GM23338 (cell line): ENCODE measurements around the gene IRGC. TPM values are rescaled to one million over a fixed set of nuclear protein-coding genes. Genes with fewer than 3 reads are reported as not detected.

Source experiments
- ATAC-seq: fragments of 200-7000 bp; cut with Tn5 transposase; 3 replicates; pipeline ENCODE4 v1.9.1; 2020
- DNase-seq: peaks from one replicate; pipeline ENCODE4 v3.0.0-alpha.2; 2015; ENCODE audit warnings: low spot score
- H2AFZ ChIP-seq: fragments of 200-600 bp; sonication (generic); 2 replicates; pipeline ENCODE4 v1.8.0; 2016; ENCODE audit warnings: antibody characterized with exemption, mild to moderate bottlenecking, moderate library complexity
- H3F3A ChIP-seq: fragments of 200-600 bp; sonication (generic); replicated peaks from 2 replicates; pipeline ENCODE4 v1.8.0; 2017; ENCODE audit warnings: antibody characterized with exemption, mixed run types, low read depth
- H3K27ac ChIP-seq: fragments of 200-600 bp; sonication (generic); 2 replicates; pipeline ENCODE4 v1.6.1; 2016; ENCODE audit warnings: low read depth
- H3K27me3 ChIP-seq: fragments of 200-600 bp; sonication (generic); 2 replicates; pipeline ENCODE4 v1.8.0; 2016; ENCODE audit warnings: mild to moderate bottlenecking, mixed run types, moderate library complexity; ENCODE audit not compliant: insufficient read depth
- H3K36me3 ChIP-seq: fragments of 200-600 bp; sonication (generic); 2 replicates; pipeline ENCODE4 v1.8.0; 2016; ENCODE audit warnings: mild to moderate bottlenecking; ENCODE audit not compliant: insufficient read depth
- H3K4me1 ChIP-seq: fragments of 200-600 bp; sonication (generic); 2 replicates; pipeline ENCODE4 v1.8.0; 2016; ENCODE audit warnings: mild to moderate bottlenecking, moderate library complexity; ENCODE audit not compliant: insufficient read depth
- H3K4me2 ChIP-seq: fragments of 200-600 bp; sonication (generic); 2 replicates; pipeline ENCODE4 v1.7.1; 2017; ENCODE audit warnings: mixed run types
- H3K4me3 ChIP-seq: fragments of 200-600 bp; sonication (generic); 2 replicates; pipeline ENCODE4 v1.6.1; 2016; ENCODE audit warnings: mixed run types
- H3K79me2 ChIP-seq: fragments of 200-600 bp; sonication (generic); replicated peaks from 2 replicates; pipeline ENCODE4 v1.8.0; 2017; ENCODE audit warnings: mild to moderate bottlenecking; ENCODE audit not compliant: insufficient read depth
- H3K9me2 ChIP-seq: fragments of 200-600 bp; sonication (generic); 2 replicates; pipeline ENCODE4 v1.8.0; 2017; ENCODE audit not compliant: insufficient read depth
- H4K20me1 ChIP-seq: fragments of 200-600 bp; sonication (generic); replicated peaks from 2 replicates; pipeline ENCODE4 v1.8.0; 2017; ENCODE audit warnings: mild to moderate bottlenecking; ENCODE audit not compliant: insufficient read depth
- H3K27ac Mint-ChIP-seq: 2 replicates; pipeline ENCODE4 v1.8.0; 2020; ENCODE audit warnings: inconsistent platforms, mild to moderate bottlenecking, moderate library complexity, mixed read lengths
- H3K27me3 Mint-ChIP-seq: 3 replicates; pipeline ENCODE4 v1.8.0; 2022; ENCODE audit warnings: low read depth, mild to moderate bottlenecking, moderate library complexity, mixed read lengths, inconsistent platforms; ENCODE audit not compliant: insufficient read depth, poor library complexity
- H3K36me3 Mint-ChIP-seq: 3 replicates; pipeline ENCODE4 v1.8.0; 2021; ENCODE audit warnings: low read depth, mild to moderate bottlenecking, inconsistent platforms, moderate library complexity, mixed read lengths
- H3K4me1 Mint-ChIP-seq: 3 replicates; pipeline ENCODE4 v1.8.0; 2020; ENCODE audit warnings: mild to moderate bottlenecking, inconsistent platforms, mixed read lengths
- H3K4me3 Mint-ChIP-seq: 3 replicates; pipeline ENCODE4 v1.8.0; 2021; ENCODE audit warnings: moderate library complexity, mild to moderate bottlenecking, inconsistent platforms, mixed read lengths
- H3K9me3 Mint-ChIP-seq: 3 replicates; pipeline ENCODE4 v1.8.0; 2020; ENCODE audit warnings: moderate library complexity, mild to moderate bottlenecking, inconsistent platforms, mixed read lengths
- EZH2 ChIP-seq: fragments of 200-600 bp; sonication (generic); IDR thresholded peaks from one replicate; pipeline ENCODE4 v1.8.0; 2017; ENCODE audit warnings: antibody characterized with exemption, mild to moderate bottlenecking, low read depth; ENCODE audit not compliant: unreplicated experiment
- EZH2phosphoT487 ChIP-seq: fragments of 200-600 bp; sonication (generic); IDR thresholded peaks from one replicate; pipeline ENCODE4 v1.8.1; 2018; ENCODE audit warnings: antibody characterized with exemption; ENCODE audit not compliant: unreplicated experiment
- JUNB ChIP-seq: IDR thresholded peaks from one replicate; pipeline ENCODE4 v1.6.1; 2016; ENCODE audit warnings: antibody characterized with exemption; ENCODE audit not compliant: unreplicated experiment
- NANOG ChIP-seq: IDR thresholded peaks from 2 replicates; pipeline ENCODE4 v1.6.1; 2016; ENCODE audit warnings: antibody characterized with exemption, borderline replicate concordance
- STAT1 ChIP-seq: IDR thresholded peaks from one replicate; pipeline ENCODE4 v1.6.1; 2016; ENCODE audit warnings: antibody characterized with exemption; ENCODE audit not compliant: unreplicated experiment
- ZNF114 ChIP-seq: fragments of 250-450 bp; sonication (Bioruptor Pico); IDR thresholded peaks from 2 replicates; pipeline ENCODE4 v1.5.0; 2020; ENCODE audit warnings: mild to moderate bottlenecking, moderate library complexity
- ZNF462 ChIP-seq: fragments of 250-450 bp; sonication (Bioruptor Pico); IDR thresholded peaks from 2 replicates; pipeline ENCODE4 v1.5.0; 2020; ENCODE audit warnings: mild to moderate bottlenecking, moderate library complexity
- polyA plus RNA-seq: library from polyadenylated mRNA; unstranded; fragments of >200 nt; fragmentation: Nextera tagmentation; extraction: Ambion mirVana; gene quantifications from 2 replicates; pipeline ENCODE4 v1.2.1, GENCODE V29; 2016
- total RNA-seq: library from RNA; depleted of rRNA; stranded (reverse); fragments of >200 nt; shearing (Covaris generic); gene quantifications from 2 replicates; pipeline ENCODE4 v1.2.3, GENCODE V29; 2014
- TF ChIP-seq, protein P1 (sequence below): IDR thresholded peaks from 2 replicates; pipeline ENCODE4 v1.6.1; 2016; ENCODE audit warnings: antibody characterized with exemption

Gene IRGC
- total and polyA plus RNA-seq, 2 experiments from 2014 or later, result not detected

GRCh38 chr19:43765109-43765876, 49.4 kb downstream of the IRGC start:
- no peak overlapping the region for H3K27ac ChIP-seq
- H3K4me3 Mint-ChIP-seq, result no peak overlapping the region
- no peak for TF ChIP-seq EZH2
- TF ChIP-seq JUNB, result no peak
- TF ChIP-seq, protein P1, sequence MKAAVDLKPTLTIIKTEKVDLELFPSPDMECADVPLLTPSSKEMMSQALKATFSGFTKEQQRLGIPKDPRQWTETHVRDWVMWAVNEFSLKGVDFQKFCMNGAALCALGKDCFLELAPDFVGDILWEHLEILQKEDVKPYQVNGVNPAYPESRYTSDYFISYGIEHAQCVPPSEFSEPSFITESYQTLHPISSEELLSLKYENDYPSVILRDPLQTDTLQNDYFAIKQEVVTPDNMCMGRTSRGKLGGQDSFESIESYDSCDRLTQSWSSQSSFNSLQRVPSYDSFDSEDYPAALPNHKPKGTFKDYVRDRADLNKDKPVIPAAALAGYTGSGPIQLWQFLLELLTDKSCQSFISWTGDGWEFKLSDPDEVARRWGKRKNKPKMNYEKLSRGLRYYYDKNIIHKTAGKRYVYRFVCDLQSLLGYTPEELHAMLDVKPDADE, result no peak
- no peak for TF ChIP-seq EZH2phosphoT487
- no peak for TF ChIP-seq ZNF462 (CRISPR knock-in tag)
- no peak for TF ChIP-seq ZNF114 (CRISPR knock-in tag)
- no peak for TF ChIP-seq NANOG
- no peak for TF ChIP-seq STAT1
- H3K36me3 Mint-ChIP-seq, result no peaks in the 10 kb centered on the region
- H3K27me3 ChIP-seq, result no peaks in the 10 kb centered on the region
- H3K27me3 Mint-ChIP-seq, result peaks cover 17% of the 10 kb centered on the region
- no peaks in the 10 kb centered on the region for H3K9me3 Mint-ChIP-seq
- H4K20me1 ChIP-seq, result no peaks in the 10 kb centered on the region
- no peak overlapping the region for H3K4me3 ChIP-seq
- H3F3A ChIP-seq, result no peaks in the 10 kb centered on the region
- H3K4me1 ChIP-seq, result no peaks in the 10 kb centered on the region
- H2AFZ ChIP-seq, result peak overlapping the region; percentile 43; the same call in 1 of the 2 replicates
- no peaks in the 10 kb centered on the region for H3K36me3 ChIP-seq
- H3K4me1 Mint-ChIP-seq, result peaks cover 13% of the 10 kb centered on the region; the same call in 1 of the 3 replicates
- ATAC-seq (no peak), DNase-seq (no peak)
- H3K4me2 ChIP-seq, result no peak overlapping the region
- H3K9me2 ChIP-seq, result no peaks in the 10 kb centered on the region
- no peaks in the 10 kb centered on the region for H3K79me2 ChIP-seq
- H3K27ac Mint-ChIP-seq, result no peak overlapping the region
